NCI-H748 (cell line): ENCODE measurements around the gene GSTM5.
"Not testable (repeated sequence)": the region's sequence is repeated elsewhere in the genome, so short reads cannot be mapped to it uniquely, and the experiment has no call there.

ENCODE experiments used
- DNase-seq: peaks from one replicate; lab custom pipeline; 2025; ENCODE audit not compliant: unreplicated experiment; lab: John Stamatoyannopoulos, UW

GSTM5 gene

DNA sequence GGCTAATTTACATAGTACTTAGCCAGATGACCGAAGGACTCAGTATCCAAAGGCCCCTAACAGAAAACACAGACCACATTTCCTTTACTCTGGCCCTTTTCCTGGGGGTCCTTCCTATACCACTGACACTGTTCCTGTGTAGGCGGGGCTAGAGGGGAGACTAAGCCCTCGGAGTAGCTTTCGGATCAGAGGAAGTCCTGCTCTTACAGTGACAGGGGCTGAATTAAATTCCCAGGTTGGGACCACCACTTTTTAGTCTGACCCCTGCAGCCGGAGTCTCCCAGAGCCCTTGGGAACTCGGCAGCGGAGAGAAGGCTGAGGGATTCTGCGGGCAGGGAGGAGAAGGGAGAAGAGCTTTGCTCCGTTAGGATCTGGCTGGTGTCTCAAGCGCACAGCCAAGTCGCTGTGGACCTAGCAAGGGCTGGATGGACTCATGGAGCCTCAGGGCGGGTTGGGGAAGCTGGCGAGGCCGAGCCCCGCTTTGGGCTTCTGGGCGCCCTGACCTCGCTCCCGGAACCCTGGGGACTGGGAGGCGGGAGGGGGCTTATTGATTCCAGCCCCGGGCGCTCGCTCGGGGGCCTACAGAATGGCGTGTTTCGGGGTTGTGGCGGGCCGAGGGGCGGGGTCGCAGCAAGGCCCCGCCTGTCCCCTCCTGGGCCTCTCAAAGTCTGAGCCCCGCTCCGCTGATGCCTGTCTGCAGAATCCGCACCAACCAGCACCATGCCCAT lies at the start of gene GSTM5:
Gene GSTM5, plus strand, starts transcription at position 659 of the 728 bp plus-strand sequence. Its CDS starts 62 bp downstream, at position 721.
- not testable (repeated sequence) for DNase-seq

- DNase-seq, result no peak
Observed at GRCh38 chr1:109664671-109665070, 47.4 kb upstream of the GSTM5 start.

DNA sequence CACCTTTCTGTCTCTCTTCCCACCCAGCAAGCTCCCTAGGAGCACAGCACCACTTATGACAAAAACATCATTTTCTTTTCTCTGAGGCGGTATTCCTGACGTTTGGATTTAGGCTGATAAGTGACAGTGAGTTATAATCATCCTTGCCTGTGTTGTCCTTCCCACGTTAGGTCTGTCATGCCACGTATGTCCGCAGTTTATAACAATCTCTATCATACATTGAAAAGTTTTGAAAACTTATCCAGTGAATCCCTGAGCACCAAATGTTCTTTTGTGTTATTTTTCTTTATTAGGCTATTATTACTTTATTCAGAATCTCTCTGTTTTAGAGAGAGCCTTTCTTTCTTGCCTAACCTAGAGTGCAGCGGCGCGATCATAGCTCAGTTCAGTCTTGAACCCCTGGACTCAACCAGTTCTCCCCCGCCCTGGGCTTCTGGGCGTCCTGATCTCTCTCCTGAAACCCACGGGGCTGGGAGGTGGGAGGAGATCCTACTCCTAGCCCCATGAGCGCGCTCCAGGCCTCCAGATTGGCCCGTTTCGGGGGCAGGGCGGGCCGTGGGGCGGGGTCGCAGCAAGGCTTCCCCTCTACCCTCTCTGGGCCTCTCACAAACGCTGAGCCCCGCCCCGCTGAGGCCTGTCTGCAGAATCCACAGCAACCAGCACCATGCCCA lies 44.5 kb upstream of the GSTM5 start, which contains the start of gene GSTM2:
Gene GSTM2, plus strand, starts transcription at position 606 of the 671 bp plus-strand sequence. Its CDS starts 59 bp downstream, at position 665.
- DNase-seq, result no peak

DNA sequence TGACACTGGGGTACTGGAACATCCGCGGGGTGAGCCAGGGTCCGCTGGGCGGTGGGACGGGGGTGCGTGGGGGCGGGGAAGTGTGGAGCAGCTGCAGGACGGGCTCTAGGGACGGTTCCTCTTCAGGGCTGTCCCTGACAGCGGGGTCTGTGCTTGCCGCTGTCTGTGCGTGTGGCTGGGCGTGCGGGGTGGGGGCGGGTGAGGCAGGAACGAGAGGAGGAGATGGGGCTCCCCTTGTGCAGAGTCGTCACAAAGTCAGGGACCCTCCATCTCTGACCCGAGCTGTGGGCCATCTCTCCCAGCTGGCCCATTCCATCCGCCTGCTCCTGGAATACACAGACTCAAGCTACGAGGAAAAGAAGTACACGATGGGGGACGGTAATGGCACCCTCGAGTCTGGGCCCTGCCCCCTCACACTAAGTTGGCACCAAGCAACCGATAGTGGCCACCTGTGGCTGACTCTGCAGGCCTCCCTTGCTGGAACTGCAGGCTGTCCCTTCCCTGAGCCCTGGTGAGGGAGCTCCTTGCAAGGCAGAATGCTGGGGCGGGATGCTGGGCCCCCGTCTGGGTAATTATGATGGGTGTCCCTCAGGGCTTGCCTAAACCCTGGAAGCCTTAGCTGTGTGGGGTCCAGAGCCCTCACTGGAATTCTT lies 43.8 kb upstream of the GSTM5 start:
- no peak for DNase-seq

- DNase-seq, result no peak
Observed at GRCh38 chr1:109669246-109669948, 42.7 kb upstream of the GSTM5 start.

- not testable (repeated sequence) for DNase-seq
Observed at GRCh38 chr1:109669949-109670302, 42.1 kb upstream of the GSTM5 start.

DNA sequence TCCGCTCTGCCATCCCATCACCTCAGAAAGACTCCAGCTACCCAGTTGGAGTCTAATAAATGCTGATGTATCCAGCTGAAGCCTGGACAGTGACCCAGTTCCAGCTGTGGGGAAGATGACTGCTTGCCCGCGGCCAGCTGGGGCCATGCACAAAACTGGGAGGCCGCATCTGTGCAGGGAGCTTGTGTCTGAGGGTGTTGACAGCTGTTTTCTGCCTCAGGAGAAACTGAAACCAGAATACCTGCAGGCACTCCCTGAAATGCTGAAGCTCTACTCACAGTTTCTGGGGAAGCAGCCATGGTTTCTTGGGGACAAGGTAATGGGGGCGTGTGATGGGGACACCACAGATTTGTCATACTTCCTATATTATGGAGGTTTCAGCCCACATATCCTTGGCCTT lies 41.0 kb upstream of the GSTM5 start:
- DNase-seq, result no peak

DNA sequence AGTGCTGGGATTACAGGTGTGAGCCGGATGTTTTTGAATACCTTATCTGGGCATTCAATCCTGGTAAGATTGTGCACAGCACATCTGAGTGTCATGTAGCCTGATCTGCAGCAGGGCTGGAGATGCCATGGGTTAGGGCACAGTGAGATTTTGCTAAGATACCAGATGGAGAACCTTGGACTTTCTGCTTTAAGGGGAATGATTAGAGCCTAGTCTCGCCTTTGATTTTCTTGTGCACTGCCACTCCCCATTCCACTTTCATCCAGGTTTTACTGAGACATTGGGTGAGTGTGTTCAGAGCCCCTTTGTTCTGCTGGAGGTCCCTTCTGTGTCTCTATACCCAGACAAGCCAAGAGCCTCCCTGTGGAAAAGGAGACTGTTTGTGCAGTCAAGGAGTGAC lies 38.2 kb upstream of the GSTM5 start:
- DNase-seq, result not testable (repeated sequence)

DNA sequence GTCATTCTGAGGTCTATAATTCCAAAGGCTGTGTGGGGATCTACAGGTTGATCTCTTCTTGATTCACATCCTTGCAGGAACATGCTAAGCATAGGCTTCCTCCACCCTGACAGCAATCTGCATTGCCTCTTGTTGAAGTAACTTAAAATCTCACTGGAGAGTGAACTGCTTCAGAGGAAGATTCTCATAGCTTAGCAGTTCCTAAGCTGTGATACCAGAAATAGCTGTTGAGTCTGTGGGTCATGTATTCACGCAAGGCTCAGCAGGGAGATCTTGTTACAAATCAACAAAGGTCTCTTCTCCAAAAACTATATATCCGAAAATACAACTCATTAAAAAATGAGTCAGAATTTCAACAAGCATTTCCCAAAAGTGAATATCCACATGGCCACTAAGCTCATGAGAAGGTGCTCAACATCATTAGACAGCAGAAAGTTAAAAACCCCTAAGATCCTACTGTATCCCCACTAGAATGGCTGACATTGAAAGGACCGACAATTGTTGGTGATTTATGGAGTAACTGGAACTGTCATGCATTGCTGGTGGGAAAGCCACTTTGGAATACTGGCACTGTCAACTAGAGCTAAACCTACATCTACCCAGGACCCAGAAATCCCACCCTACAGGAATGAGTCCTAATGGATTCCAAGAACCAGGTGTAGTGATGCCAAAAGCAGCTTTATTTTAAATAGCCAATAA lies 35.2 kb upstream of the GSTM5 start:
- DNase-seq, result not testable (repeated sequence)

DNA sequence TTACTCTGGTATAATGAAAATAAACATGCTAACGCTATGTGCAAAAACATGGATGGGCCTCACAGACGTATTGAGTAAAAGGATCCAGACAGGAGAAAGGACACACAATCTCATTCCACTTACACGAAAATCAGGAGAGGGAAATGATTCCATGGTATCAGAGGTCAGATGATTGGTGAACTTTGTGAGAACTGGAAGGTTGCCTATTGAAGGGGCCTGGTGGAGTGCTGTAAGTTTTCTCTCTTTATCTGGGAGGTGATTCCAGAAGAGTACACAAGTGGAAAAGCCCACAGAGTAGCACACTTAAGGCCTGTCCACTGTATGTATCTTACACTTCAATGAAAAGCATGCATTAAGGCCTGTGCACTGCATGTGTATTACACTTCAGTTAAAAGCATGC lies 34.6 kb upstream of the GSTM5 start:
- no peak for DNase-seq

GRCh38 chr1:109678637-109679036 lies 33.4 kb upstream of the GSTM5 start:
- not testable (repeated sequence) for DNase-seq

GRCh38 chr1:109684777-109685176 lies 27.3 kb upstream of the GSTM5 start:
- DNase-seq, result not testable (repeated sequence)

DNA sequence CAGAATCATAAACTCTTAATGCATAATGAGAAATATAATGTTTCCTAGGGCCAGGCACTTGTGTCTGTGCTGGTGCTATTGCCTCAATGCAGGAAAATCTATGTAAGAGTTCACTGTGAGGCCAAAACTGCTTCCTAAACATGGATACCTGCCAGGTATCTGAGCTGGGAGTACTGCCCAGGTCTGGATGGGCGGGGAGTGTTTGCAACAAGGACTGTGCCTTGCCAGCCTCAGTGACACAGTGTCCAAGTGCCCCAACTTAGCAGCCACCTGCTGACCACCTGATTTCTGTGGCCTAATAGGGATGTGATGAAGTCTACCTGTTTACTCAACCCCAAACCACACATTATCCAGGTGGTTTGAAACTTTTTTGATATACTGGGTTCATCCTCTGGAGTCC lies 26.7 kb upstream of the GSTM5 start:
- DNase-seq, result not testable (repeated sequence)

DNA sequence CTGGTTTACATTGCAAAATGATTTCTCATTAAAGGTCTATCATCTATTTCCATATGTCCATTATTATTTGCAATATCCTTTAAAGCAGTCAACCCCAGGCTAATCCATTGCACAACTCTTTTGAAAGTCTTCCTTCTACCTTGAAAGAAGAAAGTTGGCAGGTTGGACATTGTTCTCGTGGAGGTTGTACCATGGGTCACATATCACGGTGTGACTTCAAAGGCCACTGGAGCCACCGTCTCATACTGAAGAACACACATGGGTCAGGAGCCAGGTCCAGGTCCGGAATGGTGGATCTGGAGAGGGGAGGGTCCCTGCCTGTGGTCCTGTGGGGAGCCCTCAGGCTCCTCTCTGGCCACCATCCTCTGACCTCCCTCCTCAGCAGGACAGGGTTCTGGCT lies 26.2 kb upstream of the GSTM5 start:
- DNase-seq, result not testable (repeated sequence)

GRCh38 chr1:109687109-109687508 lies 24.9 kb upstream of the GSTM5 start:
- not testable (repeated sequence) for DNase-seq

GRCh38 chr1:109687641-109688499 lies 24.2 kb upstream of the GSTM5 start, which contains the start of gene GSTM1:
GSTM1 (plus strand) TSS chr1:109687817; CDS start chr1:109687874, 57 bp downstream.
- no peak for DNase-seq

DNA sequence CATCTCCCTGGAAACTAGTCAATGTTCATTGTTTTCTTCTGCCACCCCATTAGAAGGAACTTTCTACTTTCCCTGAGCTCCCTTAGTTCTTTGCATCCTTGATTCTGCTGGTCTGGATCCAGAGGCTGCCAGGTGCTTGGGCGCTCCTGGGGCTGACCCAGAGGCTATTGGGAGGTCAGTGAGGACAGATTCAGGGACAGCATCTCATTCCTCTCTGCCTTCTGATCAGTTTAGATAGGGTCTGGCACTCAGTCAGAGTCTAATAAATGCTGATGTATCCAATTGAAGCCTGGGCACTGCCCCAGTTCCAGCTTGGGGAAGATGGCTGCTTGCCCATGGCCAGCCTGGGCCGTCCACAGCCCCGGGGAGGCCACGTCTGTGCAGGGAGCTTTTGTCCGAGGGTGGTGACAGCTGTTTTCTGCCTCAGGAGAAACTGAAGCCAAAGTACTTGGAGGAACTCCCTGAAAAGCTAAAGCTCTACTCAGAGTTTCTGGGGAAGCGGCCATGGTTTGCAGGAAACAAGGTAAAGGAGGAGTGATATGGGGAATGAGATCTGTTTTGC lies 22.1 kb upstream of the GSTM5 start:
- no peak for DNase-seq

GRCh38 chr1:109691759-109692158 lies 20.3 kb upstream of the GSTM5 start:
- no peak for DNase-seq

GRCh38 chr1:109694400-109694799 lies 17.7 kb upstream of the GSTM5 start:
- DNase-seq, result not testable (repeated sequence)
